Liver (tissue), 9 donors: ENCODE measurements around the gene CIB1. TPM values are rescaled to one million over a fixed set of nuclear protein-coding genes. Genes with fewer than 3 reads are reported as not detected.

Experiments
- DNase-seq: peaks from one replicate; pipeline ENCODE4 v3.0.0-alpha.2; 2017; ENCODE audit warnings: low spot score
- H3K27ac ChIP-seq, 2 donors: one replicate each; pipeline ENCODE4 v1.7.0; 2013; ENCODE audit warnings: inconsistent platforms in 2 of 2, low read length in 2 of 2, control low read depth in 1 of 2, low read depth in 1 of 2, mild to moderate bottlenecking in 1 of 2
- H3K27me3 ChIP-seq, 4 donors: one replicate each; pipeline versions ENCODE4 v1.6.1 to v1.7.0; 2013; ENCODE audit warnings: low read length in 3 of 4, inconsistent platforms in 1 of 4, mild to moderate bottlenecking in 1 of 4, moderate library complexity in 1 of 4; ENCODE audit not compliant: control insufficient read depth in 4 of 4, insufficient read depth in 4 of 4
- H3K36me3 ChIP-seq, 4 donors: one replicate each; pipeline versions ENCODE4 v1.6.1 to v1.7.0; 2013; ENCODE audit warnings: low read length in 3 of 4, mild to moderate bottlenecking in 3 of 4, low read depth in 1 of 4, moderate library complexity in 1 of 4; ENCODE audit not compliant: control insufficient read depth in 4 of 4, insufficient read depth in 3 of 4
- H3K4me1 ChIP-seq, 4 donors: one replicate each; pipeline versions ENCODE4 v1.6.1 to v1.7.0; 2013; ENCODE audit warnings: low read length in 3 of 4, mild to moderate bottlenecking in 3 of 4, moderate library complexity in 1 of 4; ENCODE audit not compliant: control insufficient read depth in 4 of 4, insufficient read depth in 4 of 4
- H3K4me3 ChIP-seq, 3 donors: one replicate each; pipeline versions ENCODE4 v1.6.1 to v1.7.0; 2013; ENCODE audit warnings: low read length in 3 of 3, control low read depth in 1 of 3, low read depth in 1 of 3, mild to moderate bottlenecking in 1 of 3
- H3K9ac ChIP-seq, 2 donors: one replicate each; pipeline ENCODE4 v1.7.0; 2013; ENCODE audit warnings: low read length in 2 of 2, mild to moderate bottlenecking in 2 of 2, moderate library complexity in 2 of 2, control low read depth in 1 of 2, low read depth in 1 of 2
- H3K9me3 ChIP-seq, 4 donors: one replicate each; pipeline versions ENCODE4 v1.6.1 to v1.7.0; 2013; ENCODE audit warnings: low read length in 3 of 4; ENCODE audit not compliant: control insufficient read depth in 4 of 4
- EGR1 ChIP-seq, 2 donors: IDR thresholded peaks; 2 replicates each; pipeline ENCODE4 v1.6.1; 2016 to 2018; ENCODE audit warnings: antibody characterized with exemption in 2 of 2, low read depth in 2 of 2
- FOXA1 ChIP-seq: IDR thresholded peaks from 2 replicates; pipeline ENCODE4 v1.6.1; 2016; ENCODE audit warnings: antibody characterized with exemption
- FOXA2 ChIP-seq: IDR thresholded peaks from 2 replicates; pipeline ENCODE4 v1.6.1; 2016; ENCODE audit warnings: antibody characterized with exemption
- GABPA ChIP-seq, 2 donors: IDR thresholded peaks in 1 of 2; conservative IDR thresholded peaks in 1 of 2; 2 replicates each; pipeline ENCODE4 v1.6.1; 2016; ENCODE audit warnings: antibody characterized with exemption in 2 of 2, mild to moderate bottlenecking in 1 of 2, moderate library complexity in 1 of 2
- HNF4A ChIP-seq, 2 donors: conservative IDR thresholded peaks; 2 replicates each; pipeline ENCODE4 v1.6.1; 2016; ENCODE audit warnings: antibody characterized with exemption in 2 of 2, mild to moderate bottlenecking in 2 of 2
- HNF4G ChIP-seq: IDR thresholded peaks from 2 replicates; pipeline ENCODE4 v1.6.1; 2016; ENCODE audit warnings: antibody characterized with exemption
- JUND ChIP-seq, 2 donors: IDR thresholded peaks; 2 replicates each; pipeline ENCODE4 v1.6.1; 2016; ENCODE audit warnings: antibody characterized with exemption in 2 of 2
- NR2F2 ChIP-seq: IDR thresholded peaks from 2 replicates; pipeline ENCODE4 v1.6.1; 2016; ENCODE audit warnings: antibody characterized with exemption
- RAD21 ChIP-seq, 2 donors: IDR thresholded peaks; 2 replicates each; pipeline ENCODE4 v1.6.1; 2016; ENCODE audit warnings: antibody characterized with exemption in 2 of 2, mild to moderate bottlenecking in 2 of 2
- RXRA ChIP-seq, 2 donors: IDR thresholded peaks; 2 replicates each; pipeline ENCODE4 v1.6.1; 2017 to 2018; ENCODE audit warnings: antibody characterized with exemption in 2 of 2, mild to moderate bottlenecking in 1 of 2
- SP1 ChIP-seq: IDR thresholded peaks from 2 replicates; pipeline ENCODE4 v1.6.1; 2018; ENCODE audit warnings: antibody characterized with exemption, mild to moderate bottlenecking
- TAF1 ChIP-seq: conservative IDR thresholded peaks from 2 replicates; pipeline ENCODE4 v1.6.1; 2016; ENCODE audit warnings: antibody characterized with exemption, mild to moderate bottlenecking
- YY1 ChIP-seq: IDR thresholded peaks from 2 replicates; pipeline ENCODE4 v1.6.1; 2016; ENCODE audit warnings: antibody characterized with exemption, mild to moderate bottlenecking
- WGBS: extraction: QIAGEN DNeasy Blood & Tissue Kit; methylation state at CpG from one replicate; pipeline ENCODE4 v1.1.7; 2013; 5-methylcytosine and 5-hydroxymethylcytosine counted together
- polyA plus RNA-seq, 2 donors: library from polyadenylated mRNA; stranded (reverse) in 1 of 2; unstranded in 1 of 2; fragments of 200-250 nt in 1 of 2; fragments of >200 nt in 1 of 2; fragmentation: Nextera tagmentation in 1 of 2; extraction: Ambion mirVana in 1 of 2; gene quantifications; one replicate each; pipeline versions ENCODE4 v1.2.1 to v1.2.3, GENCODE V29; 2013 to 2015
- total RNA-seq, 2 donors: library from RNA; depleted of rRNA; stranded (reverse); fragments of >200 nt; gene quantifications; one replicate each; pipeline ENCODE4 v1.2.3, GENCODE V29; 2014
- TF ChIP-seq, protein P1 (sequence below): IDR thresholded peaks from 2 replicates; pipeline ENCODE4 v1.6.1; 2016; ENCODE audit warnings: antibody characterized with exemption
- TF ChIP-seq, protein P2 (sequence below): IDR thresholded peaks from 2 replicates; pipeline ENCODE4 v1.6.1; 2016; ENCODE audit warnings: antibody characterized with exemption
- TF ChIP-seq, protein P3 (sequence below): fragments of 150-350 bp; IDR thresholded peaks from 2 replicates; pipeline ENCODE4 v1.5.1; 2017; ENCODE audit warnings: improper control_type of control experiment, low read depth, low read length; ENCODE audit not compliant: missing input control
- TF ChIP-seq, protein P4 (sequence below): IDR thresholded peaks from 2 replicates; pipeline ENCODE4 v1.6.1; 2016; ENCODE audit warnings: antibody characterized with exemption, mild to moderate bottlenecking
- TF ChIP-seq, protein P5 (sequence below): IDR thresholded peaks from 2 replicates; pipeline ENCODE4 v1.6.1; 2016; ENCODE audit warnings: antibody characterized with exemption
- donor health status: healthy.
- donor health status: healthy.
- donor health status: healthy.
- donor health status: healthy.
- donor health status: healthy.

CIB1 gene
- total and polyA plus RNA-seq, 4 donors, result 14.9 to 107 (median 49.3) TPM

GRCh38 chr15:90227816-90228772 lies 5.6 kb downstream of the CIB1 start (continued):
- TF ChIP-seq YY1 (no peak), TAF1 (no peak), FOXA2 (no peak), SP1 (no peak), NR2F2 (no peak)
- TF ChIP-seq, protein P1, sequence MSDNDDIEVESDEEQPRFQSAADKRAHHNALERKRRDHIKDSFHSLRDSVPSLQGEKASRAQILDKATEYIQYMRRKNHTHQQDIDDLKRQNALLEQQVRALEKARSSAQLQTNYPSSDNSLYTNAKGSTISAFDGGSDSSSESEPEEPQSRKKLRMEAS, result no peak

GRCh38 chr15:90227336-90227735 lies 6.4 kb downstream of the CIB1 start:
- no peak overlapping the region for H3K4me3 ChIP-seq
- H3K27me3 ChIP-seq, result no peaks in the 10 kb centered on the region
- H3K9me3 ChIP-seq, result no peaks in the 10 kb centered on the region
- 90% methylated on average over 7 of the region's 7 CpGs for WGBS
- no peak overlapping the region for H3K27ac ChIP-seq
- DNase-seq, result no peak
- TF ChIP-seq, protein P2, sequence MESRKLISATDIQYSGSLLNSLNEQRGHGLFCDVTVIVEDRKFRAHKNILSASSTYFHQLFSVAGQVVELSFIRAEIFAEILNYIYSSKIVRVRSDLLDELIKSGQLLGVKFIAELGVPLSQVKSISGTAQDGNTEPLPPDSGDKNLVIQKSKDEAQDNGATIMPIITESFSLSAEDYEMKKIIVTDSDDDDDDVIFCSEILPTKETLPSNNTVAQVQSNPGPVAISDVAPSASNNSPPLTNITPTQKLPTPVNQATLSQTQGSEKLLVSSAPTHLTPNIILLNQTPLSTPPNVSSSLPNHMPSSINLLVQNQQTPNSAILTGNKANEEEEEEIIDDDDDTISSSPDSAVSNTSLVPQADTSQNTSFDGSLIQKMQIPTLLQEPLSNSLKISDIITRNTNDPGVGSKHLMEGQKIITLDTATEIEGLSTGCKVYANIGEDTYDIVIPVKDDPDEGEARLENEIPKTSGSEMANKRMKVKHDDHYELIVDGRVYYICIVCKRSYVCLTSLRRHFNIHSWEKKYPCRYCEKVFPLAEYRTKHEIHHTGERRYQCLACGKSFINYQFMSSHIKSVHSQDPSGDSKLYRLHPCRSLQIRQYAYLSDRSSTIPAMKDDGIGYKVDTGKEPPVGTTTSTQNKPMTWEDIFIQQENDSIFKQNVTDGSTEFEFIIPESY, result no peak
- no peak for TF ChIP-seq FOXA2
- no peak for TF ChIP-seq JUND (IDR thresholded peaks at IDR 0.05)
- TF ChIP-seq RXRA (IDR thresholded peaks at IDR 0.05), result no peak
- no peak for TF ChIP-seq GABPA (IDR thresholded peaks at IDR 0.05 in 1 of 2, conservative IDR thresholded peaks at IDR 0.05 in 1 of 2)
- no peak for TF ChIP-seq TAF1
- no peak for TF ChIP-seq FOXA1
- TF ChIP-seq, protein P3, sequence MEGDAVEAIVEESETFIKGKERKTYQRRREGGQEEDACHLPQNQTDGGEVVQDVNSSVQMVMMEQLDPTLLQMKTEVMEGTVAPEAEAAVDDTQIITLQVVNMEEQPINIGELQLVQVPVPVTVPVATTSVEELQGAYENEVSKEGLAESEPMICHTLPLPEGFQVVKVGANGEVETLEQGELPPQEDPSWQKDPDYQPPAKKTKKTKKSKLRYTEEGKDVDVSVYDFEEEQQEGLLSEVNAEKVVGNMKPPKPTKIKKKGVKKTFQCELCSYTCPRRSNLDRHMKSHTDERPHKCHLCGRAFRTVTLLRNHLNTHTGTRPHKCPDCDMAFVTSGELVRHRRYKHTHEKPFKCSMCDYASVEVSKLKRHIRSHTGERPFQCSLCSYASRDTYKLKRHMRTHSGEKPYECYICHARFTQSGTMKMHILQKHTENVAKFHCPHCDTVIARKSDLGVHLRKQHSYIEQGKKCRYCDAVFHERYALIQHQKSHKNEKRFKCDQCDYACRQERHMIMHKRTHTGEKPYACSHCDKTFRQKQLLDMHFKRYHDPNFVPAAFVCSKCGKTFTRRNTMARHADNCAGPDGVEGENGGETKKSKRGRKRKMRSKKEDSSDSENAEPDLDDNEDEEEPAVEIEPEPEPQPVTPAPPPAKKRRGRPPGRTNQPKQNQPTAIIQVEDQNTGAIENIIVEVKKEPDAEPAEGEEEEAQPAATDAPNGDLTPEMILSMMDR, result no peak
- TF ChIP-seq HNF4G, result no peak
- TF ChIP-seq SP1, result no peak
- no peak for TF ChIP-seq YY1
- no peak for TF ChIP-seq EGR1 (IDR thresholded peaks at IDR 0.05; ENCODE audit: low read depth in 2 of 2)
- TF ChIP-seq, protein P4, sequence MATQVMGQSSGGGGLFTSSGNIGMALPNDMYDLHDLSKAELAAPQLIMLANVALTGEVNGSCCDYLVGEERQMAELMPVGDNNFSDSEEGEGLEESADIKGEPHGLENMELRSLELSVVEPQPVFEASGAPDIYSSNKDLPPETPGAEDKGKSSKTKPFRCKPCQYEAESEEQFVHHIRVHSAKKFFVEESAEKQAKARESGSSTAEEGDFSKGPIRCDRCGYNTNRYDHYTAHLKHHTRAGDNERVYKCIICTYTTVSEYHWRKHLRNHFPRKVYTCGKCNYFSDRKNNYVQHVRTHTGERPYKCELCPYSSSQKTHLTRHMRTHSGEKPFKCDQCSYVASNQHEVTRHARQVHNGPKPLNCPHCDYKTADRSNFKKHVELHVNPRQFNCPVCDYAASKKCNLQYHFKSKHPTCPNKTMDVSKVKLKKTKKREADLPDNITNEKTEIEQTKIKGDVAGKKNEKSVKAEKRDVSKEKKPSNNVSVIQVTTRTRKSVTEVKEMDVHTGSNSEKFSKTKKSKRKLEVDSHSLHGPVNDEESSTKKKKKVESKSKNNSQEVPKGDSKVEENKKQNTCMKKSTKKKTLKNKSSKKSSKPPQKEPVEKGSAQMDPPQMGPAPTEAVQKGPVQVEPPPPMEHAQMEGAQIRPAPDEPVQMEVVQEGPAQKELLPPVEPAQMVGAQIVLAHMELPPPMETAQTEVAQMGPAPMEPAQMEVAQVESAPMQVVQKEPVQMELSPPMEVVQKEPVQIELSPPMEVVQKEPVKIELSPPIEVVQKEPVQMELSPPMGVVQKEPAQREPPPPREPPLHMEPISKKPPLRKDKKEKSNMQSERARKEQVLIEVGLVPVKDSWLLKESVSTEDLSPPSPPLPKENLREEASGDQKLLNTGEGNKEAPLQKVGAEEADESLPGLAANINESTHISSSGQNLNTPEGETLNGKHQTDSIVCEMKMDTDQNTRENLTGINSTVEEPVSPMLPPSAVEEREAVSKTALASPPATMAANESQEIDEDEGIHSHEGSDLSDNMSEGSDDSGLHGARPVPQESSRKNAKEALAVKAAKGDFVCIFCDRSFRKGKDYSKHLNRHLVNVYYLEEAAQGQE, result no peak
- no peak for TF ChIP-seq HNF4A (conservative IDR thresholded peaks at IDR 0.05)
- no peak for TF ChIP-seq NR2F2
- TF ChIP-seq, protein P5, sequence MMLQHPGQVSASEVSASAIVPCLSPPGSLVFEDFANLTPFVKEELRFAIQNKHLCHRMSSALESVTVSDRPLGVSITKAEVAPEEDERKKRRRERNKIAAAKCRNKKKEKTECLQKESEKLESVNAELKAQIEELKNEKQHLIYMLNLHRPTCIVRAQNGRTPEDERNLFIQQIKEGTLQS, result no peak
- TF ChIP-seq, protein P1, result no peak
- no peak for TF ChIP-seq RAD21 (IDR thresholded peaks at IDR 0.05)
- no peak overlapping the region for H3K9ac ChIP-seq
- H3K4me1 ChIP-seq, result peaks cover 11 to 33% (median 30%) of the 10 kb centered on the region in 4 donors
- peaks cover 28 to 64% (median 51%) of the 10 kb centered on the region in 4 donors for H3K36me3 ChIP-seq
